Measurements from ENCODE around the gene ZDHHC17.
A peak's percentile ranks its signal among the peaks of the same experiment; 100 is the strongest.
"Not testable (repeated sequence)": the region's sequence is repeated elsewhere in the genome, so short reads cannot be mapped to it uniquely, and the experiment has no call there.

The ZDHHC17 gene

GRCh38 chr12:76763746-76764675 lies at the start of gene ZDHHC17:
TSS of gene ZDHHC17 (plus strand) at chr12:76764115. CDS start at chr12:76764237, 122 bp downstream.
- Histone ChIP-seq H3K36me3 (peaks cover 0 to 18% (median 2%) of the 10 kb centered on the region in 11 experiments; a peak in 10 of 22 replicates), H3K4me1 (peaks cover 28 to 54% (median 46%) of the 10 kb centered on the region in 10 experiments), H4K20me1 (peaks cover 6 to 46% (median 41%) of the 10 kb centered on the region in 11 experiments; a peak in 16 of 22 replicates), H3K4me2 (peak within 1 kb of the TSS; percentile 80 to 96 (median 92)), H3K27ac (peak within 1 kb of the TSS; percentile 92 to 98 (median 97)), H3K9me3 (replicated peaks in 1 of 11) (peaks cover 0 to 8% (median 0%) of the 10 kb centered on the region in 11 experiments; a peak in 2 of 22 replicates), H3K27me3 (no peaks in the 10 kb centered on the region), H3K4me3 (peak within 1 kb of the TSS; percentile 69 to 91 (median 84)), H3K9ac (peak within 1 kb of the TSS; percentile 93 to 98 (median 97))
- peak in 2 of 11 experiments; percentile 11 to 77; a peak in 1 of 22 replicates for TF ChIP-seq Cebpa-rat (IDR thresholded peaks at IDR 0.05)

GRCh38 chr12:76714415-76714814 lies 49.5 kb upstream of the ZDHHC17 start:
- no peaks in the 10 kb centered on the region for H3K27me3 ChIP-seq
- no peak for TF ChIP-seq Cebpa-rat (IDR thresholded peaks at IDR 0.05)
- no peaks in the 10 kb centered on the region for H3K36me3 ChIP-seq
- H3K4me1 ChIP-seq: peaks cover 0 to 13% (median 6%) of the 10 kb centered on the region in 10 experiments; a peak in 5 of 20 replicates
- no peaks in the 10 kb centered on the region for H3K9me3 ChIP-seq (replicated peaks in 1 of 11)
- H3K4me3 ChIP-seq: no peak overlapping the region
- no peak overlapping the region for H3K27ac ChIP-seq
- no peaks in the 10 kb centered on the region for H4K20me1 ChIP-seq
- H3K9ac ChIP-seq: no peak overlapping the region
- no peak overlapping the region for H3K4me2 ChIP-seq

GRCh38 chr12:76714861-76715260 lies 49.1 kb upstream of the ZDHHC17 start:
- no peaks in the 10 kb centered on the region for H4K20me1 ChIP-seq
- no peak for TF ChIP-seq Cebpa-rat (IDR thresholded peaks at IDR 0.05)
- no peaks in the 10 kb centered on the region for H3K36me3 ChIP-seq
- H3K4me1 ChIP-seq: peaks cover 0 to 13% (median 6%) of the 10 kb centered on the region in 10 experiments; a peak in 5 of 20 replicates
- H3K27ac ChIP-seq: no peak overlapping the region
- no peaks in the 10 kb centered on the region for H3K27me3 ChIP-seq
- H3K4me2 ChIP-seq: peak overlapping the region in 1 of 11 experiments; percentile 26; a peak in 2 of 22 replicates
- H3K4me3 ChIP-seq: no peak overlapping the region
- no peak overlapping the region for H3K9ac ChIP-seq
- H3K9me3 ChIP-seq (replicated peaks in 1 of 11): no peaks in the 10 kb centered on the region

- no peaks in the 10 kb centered on the region for H4K20me1 ChIP-seq
- H3K4me3 ChIP-seq: no peak overlapping the region
- peaks cover 0 to 13% (median 6%) of the 10 kb centered on the region in 10 experiments; a peak in 5 of 20 replicates for H3K4me1 ChIP-seq
- H3K27ac ChIP-seq: no peak overlapping the region
- no peaks in the 10 kb centered on the region for H3K36me3 ChIP-seq
- H3K4me2 ChIP-seq: peak overlapping the region in 3 of 11 experiments; percentile 3 to 26 (median 15); a peak in 4 of 22 replicates
- no peaks in the 10 kb centered on the region for H3K27me3 ChIP-seq
- H3K9me3 ChIP-seq (replicated peaks in 1 of 11): no peaks in the 10 kb centered on the region
- TF ChIP-seq Cebpa-rat (IDR thresholded peaks at IDR 0.05): no peak
- no peak overlapping the region for H3K9ac ChIP-seq
Measured at GRCh38 chr12:76715332-76715731, 48.6 kb upstream of the ZDHHC17 start.

GRCh38 chr12:76717314-76717713 lies 46.6 kb upstream of the ZDHHC17 start:
- no peaks in the 10 kb centered on the region for H4K20me1 ChIP-seq
- H3K4me1 ChIP-seq: peaks cover 0 to 13% (median 6%) of the 10 kb centered on the region in 10 experiments; a peak in 5 of 20 replicates
- no peak overlapping the region for H3K9ac ChIP-seq
- no peaks in the 10 kb centered on the region for H3K27me3 ChIP-seq
- no peaks in the 10 kb centered on the region for H3K9me3 ChIP-seq (replicated peaks in 1 of 11)
- no peak overlapping the region for H3K4me3 ChIP-seq
- H3K4me2 ChIP-seq: no peak overlapping the region
- no peaks in the 10 kb centered on the region for H3K36me3 ChIP-seq
- TF ChIP-seq Cebpa-rat (IDR thresholded peaks at IDR 0.05): no peak
- no peak overlapping the region for H3K27ac ChIP-seq

GRCh38 chr12:76719171-76720041 lies 44.5 kb upstream of the ZDHHC17 start:
- Histone ChIP-seq H3K9me3 (replicated peaks in 1 of 11) (no peaks in the 10 kb centered on the region), H3K36me3 (no peaks in the 10 kb centered on the region), H3K27me3 (no peaks in the 10 kb centered on the region), H3K27ac (no peak overlapping the region), H3K4me1 (peaks cover 0 to 13% (median 6%) of the 10 kb centered on the region in 10 experiments; a peak in 5 of 20 replicates), H3K9ac (no peak overlapping the region), H3K4me3 (no peak overlapping the region), H4K20me1 (no peaks in the 10 kb centered on the region), H3K4me2 (no peak overlapping the region)
- TF ChIP-seq Cebpa-rat (IDR thresholded peaks at IDR 0.05): no peak

GRCh38 chr12:76720068-76720467 lies 43.8 kb upstream of the ZDHHC17 start:
- Histone ChIP-seq H3K9me3 (replicated peaks in 1 of 11) (no peaks in the 10 kb centered on the region), H3K36me3 (no peaks in the 10 kb centered on the region), H3K27ac (no peak overlapping the region), H3K4me2 (no peak overlapping the region), H3K27me3 (no peaks in the 10 kb centered on the region), H3K9ac (no peak overlapping the region), H3K4me1 (peaks cover 0 to 10% (median 4%) of the 10 kb centered on the region in 10 experiments; a peak in 5 of 20 replicates), H3K4me3 (no peak overlapping the region), H4K20me1 (no peaks in the 10 kb centered on the region)
- no peak for TF ChIP-seq Cebpa-rat (IDR thresholded peaks at IDR 0.05)

GRCh38 chr12:76726626-76727025 lies 37.3 kb upstream of the ZDHHC17 start:
- no peak for TF ChIP-seq Cebpa-rat (IDR thresholded peaks at IDR 0.05)
- Histone ChIP-seq H3K9ac (no peak overlapping the region), H3K4me1 (no peaks in the 10 kb centered on the region), H4K20me1 (no peaks in the 10 kb centered on the region), H3K27me3 (no peaks in the 10 kb centered on the region), H3K36me3 (no peaks in the 10 kb centered on the region), H3K4me2 (no peak overlapping the region), H3K4me3 (no peak overlapping the region), H3K9me3 (replicated peaks in 1 of 11) (no peaks in the 10 kb centered on the region), H3K27ac (no peak overlapping the region)

GRCh38 chr12:76732188-76732587 lies 31.7 kb upstream of the ZDHHC17 start:
- H3K4me2 ChIP-seq, H3K9ac ChIP-seq, H3K27me3 ChIP-seq, H3K4me3 ChIP-seq, H3K27ac ChIP-seq, H4K20me1 ChIP-seq, H3K4me1 ChIP-seq, H3K36me3 ChIP-seq: not testable (repeated sequence)
- H3K9me3 ChIP-seq (replicated peaks in 1 of 11): peaks cover 4 to 33% (median 15%) of the 10 kb centered on the region in 11 experiments; a peak in 15 of 22 replicates

- H4K20me1 ChIP-seq, H3K27ac ChIP-seq, H3K36me3 ChIP-seq, H3K4me1 ChIP-seq, H3K4me3 ChIP-seq, H3K9ac ChIP-seq, H3K4me2 ChIP-seq, H3K27me3 ChIP-seq: not testable (repeated sequence)
- peaks cover 22 to 49% (median 32%) of the 10 kb centered on the region in 11 experiments for H3K9me3 ChIP-seq (replicated peaks in 1 of 11)
Measured at GRCh38 chr12:76737689-76738088, 26.2 kb upstream of the ZDHHC17 start.
